ENCODE results near the gene LZIC.

The LZIC gene

GRCh38 chr1:9882296-9882944 is 60.8 kb downstream of the LZIC start:
- H3K4me3 ChIP-seq (ENCODE audit: low read depth in 1 of 2, low read length in 2 of 2) = no peak overlapping the region
- H3K9me3 ChIP-seq (ENCODE audit: low read length) = no peaks in the 10 kb centered on the region
- no peak overlapping the region for H3K27ac ChIP-seq (ENCODE audit: low read depth, low read length)
- H3K4me1 ChIP-seq (ENCODE audit: insufficient read depth, low read length) = no peaks in the 10 kb centered on the region
- no peaks in the 10 kb centered on the region for H3K36me3 ChIP-seq (ENCODE audit: insufficient read depth, low read length)
- H3K9ac ChIP-seq (ENCODE audit: low read length) = no peak overlapping the region
- H3K27me3 ChIP-seq (ENCODE audit: control insufficient read depth in 1 of 2, insufficient read depth in 2 of 2, low read length in 2 of 2) = no peaks in the 10 kb centered on the region

- Histone ChIP-seq H3K36me3 (ENCODE audit: insufficient read depth, low read length) (no peaks in the 10 kb centered on the region), H3K9me3 (ENCODE audit: low read length) (no peaks in the 10 kb centered on the region), H3K4me1 (ENCODE audit: insufficient read depth, low read length) (no peaks in the 10 kb centered on the region), H3K9ac (ENCODE audit: low read length) (no peak overlapping the region), H3K27ac (ENCODE audit: low read depth, low read length) (no peak overlapping the region), H3K27me3 (ENCODE audit: control insufficient read depth in 1 of 2, insufficient read depth in 2 of 2, low read length in 2 of 2) (no peaks in the 10 kb centered on the region), H3K4me3 (ENCODE audit: low read depth in 1 of 2, low read length in 2 of 2) (no peak overlapping the region)
Observed at GRCh38 chr1:9881838-9882249, 61.3 kb downstream of the LZIC start.

Data from muscle layer of colon (tissue), 2 donors.